HG02610 (cell line): ENCODE measurements around the gene SLC38A10.

Experiments
- ATAC-seq: cut with Tn5 transposase; IDR thresholded peaks from one replicate; pipeline ENCODE4 v1.9.1; 2021; ENCODE audit warnings: mild to moderate bottlenecking, moderate library complexity; ENCODE audit not compliant: unreplicated experiment

Gene SLC38A10

GRCh38 chr17:81279278-81280275 is 15.5 kb downstream of the SLC38A10 start:
- ATAC-seq, result no peak

- ATAC-seq, result no peak
These were observed 16.3 kb downstream of the SLC38A10 start for GRCh38 chr17:81278831-81279230.

- ATAC-seq, result no peak
These were observed 17.0 kb downstream of the SLC38A10 start for GRCh38 chr17:81277946-81278693.

GRCh38 chr17:81277421-81277820 is 17.7 kb downstream of the SLC38A10 start:
- ATAC-seq, result no peak

GRCh38 chr17:81276781-81277180 is 18.3 kb downstream of the SLC38A10 start:
- no peak for ATAC-seq

GRCh38 chr17:81274471-81274855 is 20.6 kb downstream of the SLC38A10 start:
- no peak for ATAC-seq

- no peak for ATAC-seq
These were observed 21.2 kb downstream of the SLC38A10 start for GRCh38 chr17:81273698-81274470.

- ATAC-seq, result no peak
These were observed 22.5 kb downstream of the SLC38A10 start for GRCh38 chr17:81272616-81273015.

GRCh38 chr17:81271226-81271625 is 23.9 kb downstream of the SLC38A10 start:
- no peak for ATAC-seq

GRCh38 chr17:81270279-81270678 is 24.8 kb downstream of the SLC38A10 start:
- ATAC-seq, result no peak

- ATAC-seq, result no peak
These were observed 27.6 kb downstream of the SLC38A10 start for GRCh38 chr17:81267390-81268067.

- no peak for ATAC-seq
These were observed 29.5 kb downstream of the SLC38A10 start for GRCh38 chr17:81265576-81265975.

- no peak for ATAC-seq
These were observed 30.5 kb downstream of the SLC38A10 start for GRCh38 chr17:81264640-81265039.

- ATAC-seq, result no peak
These were observed 31.5 kb downstream of the SLC38A10 start for GRCh38 chr17:81263371-81264181.

GRCh38 chr17:81261582-81262336 is 33.3 kb downstream of the SLC38A10 start:
- ATAC-seq, result no peak

GRCh38 chr17:81261096-81261495 is 34.0 kb downstream of the SLC38A10 start:
- ATAC-seq, result no peak

GRCh38 chr17:81260641-81261040 is 34.5 kb downstream of the SLC38A10 start:
- ATAC-seq, result no peak

- no peak for ATAC-seq
These were observed 34.9 kb downstream of the SLC38A10 start for GRCh38 chr17:81260171-81260570.

- no peak for ATAC-seq
These were observed 36.0 kb downstream of the SLC38A10 start for GRCh38 chr17:81259058-81259605.
